ENCODE results near the gene SMIM41. TPM values are rescaled to one million over a fixed set of nuclear protein-coding genes. Genes with fewer than 3 reads are reported as not detected.

SMIM41 gene
- polyA plus RNA-seq, 4 donors, result 0.46 to 1.6 (median 0.80) TPM; not detected in 1

- DNase-seq, result peak in 1 of 2 donors; percentile 68
- peaks cover 3 to 38% (median 13%) of the 10 kb centered on the region in 3 donors for H3K4me1 ChIP-seq (ENCODE audit: control insufficient read depth in 3 of 3, insufficient read depth in 2 of 3, low read depth in 1 of 3, low read length in 2 of 3)
- H3K36me3 ChIP-seq (ENCODE audit: control insufficient read depth in 3 of 3, insufficient read depth in 2 of 3, low read depth in 1 of 3, low read length in 3 of 3), result no peaks in the 10 kb centered on the region
- FAIRE-seq, result no peak
- H3K27me3 ChIP-seq (ENCODE audit: control insufficient read depth in 3 of 3, insufficient read depth in 3 of 3, low read length in 3 of 3), result peaks cover 0 to 35% (median 0%) of the 10 kb centered on the region in 3 donors
- 2 to 5% (median 3%) methylated on average over 33 to 59 of the region's 59 CpGs for WGBS, 3 donors
- no peaks in the 10 kb centered on the region for H3K9me3 ChIP-seq (ENCODE audit: control insufficient read depth in 2 of 2, insufficient read depth in 1 of 2, low read depth in 1 of 2, low read length in 1 of 2)
- peak overlapping the region in 1 of 3 donors; percentile 63 for H3K27ac ChIP-seq (ENCODE audit: low read depth in 1 of 3, low read length in 2 of 3)
- H3K4me3 ChIP-seq (ENCODE audit: low read depth in 1 of 3, low read length in 3 of 3), result peak overlapping the region; percentile 52 to 65 (median 56)
These were observed 42.1 kb upstream of the SMIM41 start for GRCh38 chr12:52037248-52037861.

- Histone ChIP-seq H3K9me3 (ENCODE audit: control insufficient read depth in 2 of 2, insufficient read depth in 1 of 2, low read depth in 1 of 2, low read length in 1 of 2) (no peaks in the 10 kb centered on the region), H3K36me3 (ENCODE audit: control insufficient read depth in 3 of 3, insufficient read depth in 2 of 3, low read depth in 1 of 3, low read length in 3 of 3) (peaks cover 0 to 4% (median 0%) of the 10 kb centered on the region in 3 donors), H3K4me3 (ENCODE audit: low read depth in 1 of 3, low read length in 3 of 3) (no peak overlapping the region), H3K27ac (ENCODE audit: low read depth in 1 of 3, low read length in 2 of 3) (no peak overlapping the region), H3K4me1 (ENCODE audit: control insufficient read depth in 3 of 3, insufficient read depth in 2 of 3, low read depth in 1 of 3, low read length in 2 of 3) (peaks cover 1 to 30% (median 11%) of the 10 kb centered on the region in 3 donors), H3K27me3 (ENCODE audit: control insufficient read depth in 3 of 3, insufficient read depth in 3 of 3, low read length in 3 of 3) (peaks cover 0 to 35% (median 0%) of the 10 kb centered on the region in 3 donors)
- FAIRE-seq, result no peak
- DNase-seq, result no peak
- 77 to 90% (median 83%) methylated on average over 6 of the region's 6 CpGs for WGBS, 3 donors
These were observed 41.1 kb upstream of the SMIM41 start for GRCh38 chr12:52038447-52038846.

- no peak overlapping the region for H3K4me3 ChIP-seq (ENCODE audit: low read depth in 1 of 3, low read length in 3 of 3)
- WGBS, 3 donors, result 30 to 70% (median 55%) methylated on average over 3 of the region's 3 CpGs
These were observed 38.5 kb upstream of the SMIM41 start for GRCh38 chr12:52041035-52041434.

GRCh38 chr12:52041695-52042123, 37.8 kb upstream of the SMIM41 start:
- Histone ChIP-seq H3K9me3 (ENCODE audit: control insufficient read depth in 2 of 2, insufficient read depth in 1 of 2, low read depth in 1 of 2, low read length in 1 of 2) (no peaks in the 10 kb centered on the region), H3K4me1 (ENCODE audit: control insufficient read depth in 3 of 3, insufficient read depth in 2 of 3, low read depth in 1 of 3, low read length in 2 of 3) (peaks cover 2 to 29% (median 12%) of the 10 kb centered on the region in 3 donors), H3K27ac (ENCODE audit: low read depth in 1 of 3, low read length in 2 of 3) (peak overlapping the region in 1 of 3 donors; percentile 13), H3K27me3 (ENCODE audit: control insufficient read depth in 3 of 3, insufficient read depth in 3 of 3, low read length in 3 of 3) (peaks cover 0 to 7% (median 0%) of the 10 kb centered on the region in 3 donors), H3K4me3 (ENCODE audit: low read depth in 1 of 3, low read length in 3 of 3) (no peak overlapping the region), H3K36me3 (ENCODE audit: control insufficient read depth in 3 of 3, insufficient read depth in 2 of 3, low read depth in 1 of 3, low read length in 3 of 3) (peaks cover 0 to 11% (median 0%) of the 10 kb centered on the region in 3 donors)
- FAIRE-seq (no peak), DNase-seq (peak in 1 of 2 donors; percentile 54)
- 51 to 60% (median 53%) methylated on average over 6 of the region's 6 CpGs for WGBS, 3 donors

More at GRCh38 chr12:52041035-52041434, 38.5 kb upstream of the SMIM41 start:
- Histone ChIP-seq H3K4me1 (ENCODE audit: control insufficient read depth in 3 of 3, insufficient read depth in 2 of 3, low read depth in 1 of 3, low read length in 2 of 3) (peaks cover under 1 to 32% (median 12%) of the 10 kb centered on the region in 3 donors), H3K36me3 (ENCODE audit: control insufficient read depth in 3 of 3, insufficient read depth in 2 of 3, low read depth in 1 of 3, low read length in 3 of 3) (peaks cover 0 to 11% (median 0%) of the 10 kb centered on the region in 3 donors), H3K27ac (ENCODE audit: low read depth in 1 of 3, low read length in 2 of 3) (no peak overlapping the region), H3K9me3 (ENCODE audit: control insufficient read depth in 2 of 2, insufficient read depth in 1 of 2, low read depth in 1 of 2, low read length in 1 of 2) (no peaks in the 10 kb centered on the region), H3K27me3 (ENCODE audit: control insufficient read depth in 3 of 3, insufficient read depth in 3 of 3, low read length in 3 of 3) (peaks cover 0 to 14% (median 0%) of the 10 kb centered on the region in 3 donors)
- FAIRE-seq, result no peak
- DNase-seq, result no peak

- Histone ChIP-seq H3K27ac (ENCODE audit: low read depth in 1 of 3, low read length in 2 of 3) (peak overlapping the region in 1 of 3 donors; percentile 55), H3K9me3 (ENCODE audit: control insufficient read depth in 2 of 2, insufficient read depth in 1 of 2, low read depth in 1 of 2, low read length in 1 of 2) (no peaks in the 10 kb centered on the region), H3K27me3 (ENCODE audit: control insufficient read depth in 3 of 3, insufficient read depth in 3 of 3, low read length in 3 of 3) (no peaks in the 10 kb centered on the region), H3K4me3 (ENCODE audit: low read depth in 1 of 3, low read length in 3 of 3) (no peak overlapping the region), H3K36me3 (ENCODE audit: control insufficient read depth in 3 of 3, insufficient read depth in 2 of 3, low read depth in 1 of 3, low read length in 3 of 3) (peaks cover 0 to 13% (median 0%) of the 10 kb centered on the region in 3 donors), H3K4me1 (ENCODE audit: control insufficient read depth in 3 of 3, insufficient read depth in 2 of 3, low read depth in 1 of 3, low read length in 2 of 3) (peaks cover 2 to 21% (median 12%) of the 10 kb centered on the region in 3 donors)
- 73 to 80% (median 77%) methylated on average over 8 of the region's 8 CpGs for whole genome bisulfite sequencing, 3 donors
- FAIRE-seq (no peak), DNase-seq (no peak)
These were observed 36.7 kb upstream of the SMIM41 start for GRCh38 chr12:52042706-52043385.

GRCh38 chr12:52043386-52044212, 35.9 kb upstream of the SMIM41 start:
- Histone ChIP-seq H3K27me3 (ENCODE audit: control insufficient read depth in 3 of 3, insufficient read depth in 3 of 3, low read length in 3 of 3) (no peaks in the 10 kb centered on the region), H3K27ac (ENCODE audit: low read depth in 1 of 3, low read length in 2 of 3) (peak overlapping the region in 1 of 3 donors; percentile 55), H3K36me3 (ENCODE audit: control insufficient read depth in 3 of 3, insufficient read depth in 2 of 3, low read depth in 1 of 3, low read length in 3 of 3) (peaks cover 0 to 13% (median 0%) of the 10 kb centered on the region in 3 donors), H3K4me1 (ENCODE audit: control insufficient read depth in 3 of 3, insufficient read depth in 2 of 3, low read depth in 1 of 3, low read length in 2 of 3) (peaks cover 2 to 21% (median 12%) of the 10 kb centered on the region in 3 donors), H3K9me3 (ENCODE audit: control insufficient read depth in 2 of 2, insufficient read depth in 1 of 2, low read depth in 1 of 2, low read length in 1 of 2) (no peaks in the 10 kb centered on the region), H3K4me3 (ENCODE audit: low read depth in 1 of 3, low read length in 3 of 3) (no peak overlapping the region)
- DNase-seq (no peak), FAIRE-seq (no peak)
- WGBS, 3 donors, result 72 to 83% (median 72%) methylated on average over 21 of the region's 21 CpGs

- peaks cover 0 to 13% (median 0%) of the 10 kb centered on the region in 3 donors for H3K36me3 ChIP-seq (ENCODE audit: control insufficient read depth in 3 of 3, insufficient read depth in 2 of 3, low read depth in 1 of 3, low read length in 3 of 3)
- no peak for FAIRE-seq
- H3K4me3 ChIP-seq (ENCODE audit: low read depth in 1 of 3, low read length in 3 of 3), result no peak overlapping the region
- DNase-seq, result no peak
- no peaks in the 10 kb centered on the region for H3K27me3 ChIP-seq (ENCODE audit: control insufficient read depth in 3 of 3, insufficient read depth in 3 of 3, low read length in 3 of 3)
- H3K4me1 ChIP-seq (ENCODE audit: control insufficient read depth in 3 of 3, insufficient read depth in 2 of 3, low read depth in 1 of 3, low read length in 2 of 3), result peaks cover 2 to 21% (median 12%) of the 10 kb centered on the region in 3 donors
- H3K27ac ChIP-seq (ENCODE audit: low read depth in 1 of 3, low read length in 2 of 3), result peak overlapping the region in 1 of 3 donors; percentile 63
- WGBS, 3 donors, result 69 to 79% (median 76%) methylated on average over 18 of the region's 18 CpGs
- H3K9me3 ChIP-seq (ENCODE audit: control insufficient read depth in 2 of 2, insufficient read depth in 1 of 2, low read depth in 1 of 2, low read length in 1 of 2), result no peaks in the 10 kb centered on the region
These were observed 35.1 kb upstream of the SMIM41 start for GRCh38 chr12:52044292-52044983.
